Lung (tissue), 12 donors: ENCODE data around the gene NOS3. TPM values are rescaled to one million over a fixed set of nuclear protein-coding genes. Genes with fewer than 3 reads are reported as not detected.

Experiments
- ATAC-seq: fragments of 200-7000 bp; cut with Tn5 transposase; one replicate; pipeline ENCODE4 v1.9.1; 2020; ENCODE audit warnings: moderate number of reproducible peaks; ENCODE audit not compliant: insufficient read depth, low FRiP score
- DNase-seq, 3 donors: peaks; one replicate each; pipeline ENCODE4 v3.0.0-alpha.2; 2013 to 2017
- H3K27ac ChIP-seq, 2 donors: one replicate each; pipeline ENCODE4 v1.5.1; 2013; ENCODE audit warnings: mild to moderate bottlenecking in 2 of 2, moderate library complexity in 2 of 2, control low read depth in 1 of 2, inconsistent platforms in 1 of 2, low read depth in 1 of 2, low read length in 1 of 2
- H3K27me3 ChIP-seq, 3 donors: one replicate each; pipeline ENCODE4 v1.5.1; 2013; ENCODE audit warnings: low read length in 2 of 3; ENCODE audit not compliant: control insufficient read depth in 3 of 3, insufficient read depth in 3 of 3
- H3K36me3 ChIP-seq, 4 donors: one replicate each; pipeline ENCODE4 v1.5.1; 2013; ENCODE audit warnings: low read length in 4 of 4, mild to moderate bottlenecking in 1 of 4, moderate library complexity in 1 of 4; ENCODE audit not compliant: control insufficient read depth in 4 of 4, insufficient read depth in 4 of 4
- H3K4me1 ChIP-seq, 5 donors: one replicate each; pipeline ENCODE4 v1.5.1; 2013; ENCODE audit warnings: low read length in 5 of 5, mild to moderate bottlenecking in 2 of 5, moderate library complexity in 1 of 5; ENCODE audit not compliant: control insufficient read depth in 5 of 5, insufficient read depth in 5 of 5
- H3K4me3 ChIP-seq: one replicate; pipeline ENCODE4 v1.5.1; 2013; ENCODE audit warnings: mild to moderate bottlenecking, control low read depth, moderate library complexity
- H3K9ac ChIP-seq, 2 donors: one replicate each; pipeline ENCODE4 v1.5.1; 2013; ENCODE audit warnings: low read length in 2 of 2, control low read depth in 1 of 2; ENCODE audit not compliant: insufficient read depth in 1 of 2
- H3K9me3 ChIP-seq, 4 donors: one replicate each; pipeline ENCODE4 v1.5.1; 2013; ENCODE audit warnings: low read length in 3 of 4, mild to moderate bottlenecking in 1 of 4, moderate library complexity in 1 of 4; ENCODE audit not compliant: control insufficient read depth in 4 of 4, insufficient read depth in 3 of 4
- CTCF ChIP-seq: IDR thresholded peaks from 2 replicates; pipeline ENCODE4 v1.5.1; 2012; ENCODE audit warnings: mild to moderate bottlenecking; ENCODE audit errors: control extremely low read depth, extremely low read depth
- WGBS, 2 donors: extraction: QIAGEN DNeasy Blood & Tissue Kit; methylation state at CpG; one replicate each; pipeline ENCODE4 v1.1.7; 2013; 5-methylcytosine and 5-hydroxymethylcytosine counted together
- polyA plus RNA-seq, 2 donors: library from polyadenylated mRNA; stranded (reverse); fragments of 200-250 nt; gene quantifications; one replicate each; pipeline ENCODE4 v1.2.1, GENCODE V29; 2013
- total RNA-seq, 2 donors: library from RNA; depleted of rRNA in 1 of 2; stranded (reverse); fragments of >200 nt in 1 of 2; gene quantifications; one replicate each; pipeline ENCODE4 v1.2.1, GENCODE V29; 2014 to 2021
- donor health status: control.
- donor health status: control.
- donor health status: Bipolar disorder and iron deficiency.
- donor health status: healthy.
- donor health status: DM: yes; HTN: yes; CAD: no.

Gene NOS3
- total and polyA plus RNA-seq, 4 donors = 9.3 to 31.0 (median 11.9) TPM

- peaks cover 0 to 23% (median 0%) of the 10 kb centered on the region in 5 donors for H3K4me1 ChIP-seq
- ATAC-seq = no peak
These were observed 45.5 kb upstream of the NOS3 start for GRCh38 chr7:150945171-150945852.

DNA sequence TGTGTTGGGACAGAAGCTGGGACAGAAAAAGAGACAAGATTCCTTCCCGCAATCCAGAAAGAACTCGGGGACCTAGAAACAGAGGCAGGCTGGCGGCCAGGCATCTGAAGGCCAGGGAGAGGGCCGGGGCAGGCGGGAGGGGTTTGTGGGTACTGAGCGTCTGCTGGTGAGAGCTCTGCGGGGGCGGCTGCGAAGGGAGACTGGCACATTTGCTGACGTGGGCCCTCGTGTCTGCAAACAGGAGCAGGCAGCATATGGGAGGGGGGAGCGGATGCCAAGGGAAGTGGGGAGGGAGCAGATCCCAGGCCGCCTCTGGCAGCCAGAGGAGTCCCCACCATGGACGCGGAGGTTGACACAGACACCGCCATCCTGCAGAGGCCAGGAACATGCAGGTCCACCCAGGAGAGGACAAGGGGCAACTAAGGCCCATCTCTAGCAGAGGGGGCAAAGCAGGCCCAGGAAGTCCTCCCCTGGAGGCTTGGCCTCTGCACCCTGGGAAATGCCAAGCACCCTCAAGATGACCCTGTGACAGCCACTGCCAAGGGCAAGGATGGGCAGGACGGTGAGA, 44.9 kb upstream of the NOS3 start:
- DNase-seq (peak in 2 of 3 donors; percentile 39 to 58), ATAC-seq (no peak)
- no peaks in the 10 kb centered on the region for H3K9me3 ChIP-seq
- WGBS, 2 donors = 71 to 83% methylated on average over 17 of the region's 17 CpGs
- peaks cover 0 to 23% (median 0%) of the 10 kb centered on the region in 5 donors for H3K4me1 ChIP-seq
- H3K4me3 ChIP-seq = no peak overlapping the region
- no peak for TF ChIP-seq CTCF
- peaks cover 0 to 10% (median 0%) of the 10 kb centered on the region in 3 donors for H3K27me3 ChIP-seq
- H3K27ac ChIP-seq = peak overlapping the region in 1 of 2 donors; percentile 83
- no peaks in the 10 kb centered on the region for H3K36me3 ChIP-seq
- H3K9ac ChIP-seq = no peak overlapping the region

More at GRCh38 chr7:150945171-150945852, 45.5 kb upstream of the NOS3 start:
- Histone ChIP-seq H3K27me3 (peaks cover 0 to 10% (median 0%) of the 10 kb centered on the region in 3 donors), H3K9me3 (no peaks in the 10 kb centered on the region), H3K4me3 (no peak overlapping the region), H3K36me3 (no peaks in the 10 kb centered on the region), H3K9ac (no peak overlapping the region), H3K27ac (peak overlapping the region in 1 of 2 donors; percentile 83)
- DNase-seq = no peak
- no peak for TF ChIP-seq CTCF
- 49 to 53% methylated on average over 19 of the region's 19 CpGs for WGBS, 2 donors

DNA sequence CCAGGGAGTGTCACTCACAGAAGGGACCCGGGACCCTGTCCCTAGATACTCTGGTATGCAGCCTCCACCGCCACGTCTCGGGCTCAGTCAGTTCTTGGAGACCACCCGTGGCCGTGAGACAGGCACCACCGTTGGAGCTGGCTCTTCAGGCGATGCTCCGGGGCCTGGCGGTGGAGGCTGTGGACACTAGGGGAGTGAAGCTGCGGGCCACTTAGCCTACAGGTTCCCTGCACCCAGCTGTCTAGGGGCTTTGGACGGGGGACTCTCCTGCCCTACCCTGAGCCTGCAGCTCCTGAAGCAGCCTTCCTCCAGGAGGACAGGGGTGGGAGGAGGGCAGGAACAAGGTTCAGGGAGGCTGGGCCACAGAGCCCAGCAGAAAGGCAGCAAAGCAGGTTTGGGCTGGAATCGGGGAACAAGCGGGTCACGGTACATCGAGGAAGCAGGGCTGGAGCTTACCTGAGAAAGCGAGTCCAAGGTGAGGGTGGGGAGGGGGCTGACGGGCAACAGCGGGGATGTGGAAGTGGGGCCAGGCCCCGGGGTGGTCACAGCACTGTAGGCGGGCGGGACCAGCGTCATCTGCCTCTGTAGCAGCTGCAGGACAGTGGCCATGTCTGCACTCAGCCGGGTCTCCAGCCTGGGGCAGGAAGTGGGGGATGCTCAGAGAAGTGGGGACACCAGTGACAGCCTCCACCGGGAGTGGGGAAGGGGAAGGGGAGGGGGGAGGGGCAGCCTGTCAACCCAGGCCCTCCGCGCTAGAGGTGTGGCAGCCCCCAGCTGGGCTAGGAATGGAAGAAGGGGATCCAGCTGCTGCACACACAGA, 44.2 kb upstream of the NOS3 start:
- peak overlapping the region in 1 of 2 donors; percentile 47 for H3K27ac ChIP-seq
- no peak overlapping the region for H3K4me3 ChIP-seq
- no peaks in the 10 kb centered on the region for H3K9me3 ChIP-seq
- 76 to 78% methylated on average over 27 of the region's 27 CpGs for WGBS, 2 donors
- peaks cover 0 to 23% (median 0%) of the 10 kb centered on the region in 5 donors for H3K4me1 ChIP-seq
- TF ChIP-seq CTCF = no peak
- H3K36me3 ChIP-seq = no peaks in the 10 kb centered on the region
- ATAC-seq (no peak), DNase-seq (no peak)
- no peak overlapping the region for H3K9ac ChIP-seq
- H3K27me3 ChIP-seq = peaks cover 0 to 10% (median 0%) of the 10 kb centered on the region in 3 donors
